ENCODE measurements around the gene ABCB6. TPM values are rescaled to one million over a fixed set of nuclear protein-coding genes. Genes with fewer than 3 reads are reported as not detected.

The ABCB6 gene
- total RNA-seq, 1 donor from 2014 or later = 15.1 TPM

Other genes with a start within 250 kb of the ABCB6 start
- gene FEV, start 233.8 kb downstream of the ABCB6 start, total RNA-seq = not detected in 2 replicates
- not detected in 2 replicates for gene CRYBA2, start 225.5 kb downstream of the ABCB6 start, total RNA-seq
- not detected in 2 replicates for gene CFAP65, start 177.4 kb downstream of the ABCB6 start, total RNA-seq
- not detected in 2 replicates for gene IHH, start 158.0 kb downstream of the ABCB6 start, total RNA-seq
- 7.3 and 12.3 TPM in 2 replicates for gene NHEJ1, start 58.1 kb downstream of the ABCB6 start, total RNA-seq
- 0.11 and 0.39 TPM in 2 replicates for gene SLC23A3, start 48.9 kb downstream of the ABCB6 start, total RNA-seq
- 40.1 and 43.7 TPM in 2 replicates for gene CNPPD1, start 42.0 kb downstream of the ABCB6 start, total RNA-seq
- gene RETREG2, start 40.7 kb downstream of the ABCB6 start, total RNA-seq = 44.2 and 46.0 TPM in 2 replicates
- 38.2 and 42.1 TPM in 2 replicates for gene ZFAND2B, start 12.2 kb downstream of the ABCB6 start, total RNA-seq
- 36.9 and 40.2 TPM in 2 replicates for gene ATG9A, start 10.7 kb upstream of the ABCB6 start, total RNA-seq
- 23.5 and 27.4 TPM in 2 replicates for gene ANKZF1, start 10.8 kb upstream of the ABCB6 start, total RNA-seq
- 8.0 and 10.2 TPM in 2 replicates for gene GLB1L, start 26.5 kb upstream of the ABCB6 start, total RNA-seq
- gene STK16, start 26.5 kb upstream of the ABCB6 start, total RNA-seq = 13.7 and 38.1 TPM in 2 replicates
- gene TUBA4B, start 34.3 kb upstream of the ABCB6 start, total RNA-seq = not detected in 2 replicates
- gene TUBA4A, start 35.0 kb upstream of the ABCB6 start, total RNA-seq = 253 and 330 TPM in 2 replicates
- 21.4 and 25.8 TPM in 2 replicates for gene DNAJB2, start 60.4 kb upstream of the ABCB6 start, total RNA-seq
- gene PTPRN, start 90.4 kb upstream of the ABCB6 start, total RNA-seq = 0.08 TPM in 1 of 2 replicates, not detected in the other
- not detected in 2 replicates for gene RESP18, start 113.8 kb upstream of the ABCB6 start, total RNA-seq
- gene DNPEP, start 169.0 kb upstream of the ABCB6 start, total RNA-seq = 46.6 and 51.1 TPM in 2 replicates
- gene DES, start 199.4 kb upstream of the ABCB6 start, total RNA-seq = not detected in 2 replicates
- 13.8 and 30.5 TPM in 2 replicates for gene SPEG, start 215.9 kb upstream of the ABCB6 start, total RNA-seq

Data from hair follicular keratinocyte (primary cell).